VCaP (cell line): ENCODE results near the gene SCAF11.

ENCODE experiments used
- H3K27ac ChIP-seq: fragments of 450-650 bp; 2 replicates; pipeline ENCODE4 v1.5.1; 2017
- CTCF ChIP-seq: fragments of 450-650 bp; conservative IDR thresholded peaks from 2 replicates; pipeline ENCODE4 v1.5.1; 2017; ENCODE audit warnings: mild to moderate bottlenecking, moderate library complexity

Gene SCAF11

GRCh38 chr12:45986641-45987339, 3.6 kb downstream of the SCAF11 start:
- TF ChIP-seq CTCF: no peak
- H3K27ac ChIP-seq: no peak overlapping the region

- no peak overlapping the region for H3K27ac ChIP-seq
- no peak for TF ChIP-seq CTCF
Observed at GRCh38 chr12:45981075-45981837, 9.1 kb downstream of the SCAF11 start.

GRCh38 chr12:45980540-45980939, 9.8 kb downstream of the SCAF11 start:
- TF ChIP-seq CTCF: no peak
- H3K27ac ChIP-seq: no peak overlapping the region

GRCh38 chr12:45978108-45978507, 12.3 kb downstream of the SCAF11 start:
- H3K27ac ChIP-seq: no peak overlapping the region
- no peak for TF ChIP-seq CTCF

GRCh38 chr12:45977620-45978019, 12.8 kb downstream of the SCAF11 start:
- TF ChIP-seq CTCF: no peak
- no peak overlapping the region for H3K27ac ChIP-seq

- no peak for TF ChIP-seq CTCF
- H3K27ac ChIP-seq: no peak overlapping the region
Observed at GRCh38 chr12:45975506-45975905, 14.9 kb downstream of the SCAF11 start.

GRCh38 chr12:45974883-45975282, 15.5 kb downstream of the SCAF11 start:
- H3K27ac ChIP-seq: no peak overlapping the region
- no peak for TF ChIP-seq CTCF
